ENCODE measurements around the gene ADAT1. TPM values are rescaled to one million over a fixed set of nuclear protein-coding genes. Genes with fewer than 3 reads are reported as not detected.

ADAT1 gene
- total and polyA plus RNA-seq, 2 donors (not counting 1 experiment from before 2014, with no cell fraction given): 28.4 to 71.2 TPM

DNA sequence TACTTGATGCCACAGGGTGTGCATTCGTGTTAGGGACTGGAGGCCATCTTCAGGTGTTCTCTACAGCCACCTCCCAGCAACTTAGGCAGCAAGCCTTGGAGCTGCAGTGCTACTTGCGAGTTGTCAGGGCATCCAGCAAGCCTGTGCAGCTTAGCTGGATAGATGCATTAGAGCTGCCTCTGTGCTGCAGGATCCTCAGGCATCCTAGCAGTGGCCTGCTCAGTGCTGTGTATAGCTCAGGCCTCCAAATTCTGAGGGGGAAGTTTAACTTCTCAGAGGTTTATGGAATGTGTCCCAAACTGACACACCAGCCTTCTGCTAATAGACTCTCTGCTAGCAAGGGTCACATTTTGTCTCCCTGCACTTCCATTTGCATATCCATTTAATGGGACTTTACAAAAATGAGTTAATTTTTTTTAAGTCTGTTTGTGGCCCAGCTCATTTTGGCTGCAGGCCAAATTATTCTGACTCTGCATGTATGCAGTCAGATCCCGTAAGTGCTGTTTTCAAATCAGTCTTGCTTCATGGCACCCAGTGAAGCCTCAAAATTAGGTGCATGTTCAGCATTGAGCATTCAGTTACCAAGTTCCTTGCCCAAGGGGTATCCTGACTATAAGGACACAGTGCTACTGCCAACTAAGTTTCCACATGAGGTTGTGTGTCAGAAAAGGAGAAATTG is 50.1 kb downstream of the ADAT1 start:
- Mint-ChIP-seq H3K27me3 (no peaks in the 10 kb centered on the region), H3K4me3 (peak overlapping the region; percentile 24), H3K9me3 (ENCODE audit: insufficient read depth) (no peaks in the 10 kb centered on the region), H3K27ac (peak overlapping the region; percentile 20), H3K4me1 (peaks cover 65% of the 10 kb centered on the region)
- H3K9me3 ChIP-seq (ENCODE audit: control extremely low read depth in 1 of 3, control insufficient read depth in 2 of 3, insufficient read depth in 1 of 3, low read length in 2 of 3): no peaks in the 10 kb centered on the region
- H3K27me3 ChIP-seq (replicated peaks in 1 of 4; ENCODE audit: control extremely low read depth in 1 of 4, control insufficient read depth in 3 of 4, insufficient read depth in 4 of 4, low read length in 3 of 4): no peaks in the 10 kb centered on the region
- H4K20me1 ChIP-seq (ENCODE audit: control insufficient read depth, insufficient read depth, low read length, poor library complexity, severe bottlenecking): peaks cover 25% of the 10 kb centered on the region
- no peak overlapping the region for H2AFZ ChIP-seq (ENCODE audit: insufficient read depth, low read depth, low read length, poor library complexity, severe bottlenecking)
- no peak for DNase-seq
- ChIA-PET POLR2A (no interaction called here), CTCF (interaction anchor here (0.6 to 1.1 kb wide), 2 partner anchors 22 to 104 kb away, joined by 3 to 5 read pairs; no protein-coding TSS in a partner anchor)
- peaks cover 55% of the 10 kb centered on the region for H3K79me2 ChIP-seq (ENCODE audit: control insufficient read depth, insufficient read depth, low read length)
- no peak for ATAC-seq (ENCODE audit: low read depth)
- peaks cover 18 to 88% of the 10 kb centered on the region in 2 experiments for H3K36me3 ChIP-seq (replicated peaks in 1 of 2; ENCODE audit: control extremely low read depth in 1 of 2, control insufficient read depth in 1 of 2, extremely low read depth in 1 of 2, insufficient read depth in 2 of 2, low read length in 1 of 2)
- no peak overlapping the region for H3K4me2 ChIP-seq (replicated peaks; ENCODE audit: low read depth, low read length, poor library complexity, severe bottlenecking)
- intact Hi-C loops (cut with micrococcal nuclease): no loop called here
- H3K27ac ChIP-seq (ENCODE audit: low read length in 2 of 2): peak overlapping the region in 1 of 2 donors; percentile 5
- H3K4me3 ChIP-seq (ENCODE audit: control extremely low read depth in 1 of 5, extremely low read depth in 1 of 5, insufficient read depth in 1 of 5, low read depth in 2 of 5, low read length in 4 of 5): no peak overlapping the region
- 86% methylated on average over 3 of the region's 3 CpGs for WGBS (ENCODE audit: insufficient coverage)
- TF ChIP-seq, protein P1, sequence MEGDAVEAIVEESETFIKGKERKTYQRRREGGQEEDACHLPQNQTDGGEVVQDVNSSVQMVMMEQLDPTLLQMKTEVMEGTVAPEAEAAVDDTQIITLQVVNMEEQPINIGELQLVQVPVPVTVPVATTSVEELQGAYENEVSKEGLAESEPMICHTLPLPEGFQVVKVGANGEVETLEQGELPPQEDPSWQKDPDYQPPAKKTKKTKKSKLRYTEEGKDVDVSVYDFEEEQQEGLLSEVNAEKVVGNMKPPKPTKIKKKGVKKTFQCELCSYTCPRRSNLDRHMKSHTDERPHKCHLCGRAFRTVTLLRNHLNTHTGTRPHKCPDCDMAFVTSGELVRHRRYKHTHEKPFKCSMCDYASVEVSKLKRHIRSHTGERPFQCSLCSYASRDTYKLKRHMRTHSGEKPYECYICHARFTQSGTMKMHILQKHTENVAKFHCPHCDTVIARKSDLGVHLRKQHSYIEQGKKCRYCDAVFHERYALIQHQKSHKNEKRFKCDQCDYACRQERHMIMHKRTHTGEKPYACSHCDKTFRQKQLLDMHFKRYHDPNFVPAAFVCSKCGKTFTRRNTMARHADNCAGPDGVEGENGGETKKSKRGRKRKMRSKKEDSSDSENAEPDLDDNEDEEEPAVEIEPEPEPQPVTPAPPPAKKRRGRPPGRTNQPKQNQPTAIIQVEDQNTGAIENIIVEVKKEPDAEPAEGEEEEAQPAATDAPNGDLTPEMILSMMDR (IDR thresholded peaks at IDR 0.05): no peak
- TF ChIP-seq EZH2 (IDR thresholded peaks at IDR 0.05; ENCODE audit: borderline replicate concordance, insufficient read depth, low read depth, low read length, poor library complexity, severe bottlenecking): no peak
- no peak overlapping the region for H3K9ac ChIP-seq (ENCODE audit: low read length)
- peaks cover 25 to 74% of the 10 kb centered on the region in 2 donors for H3K4me1 ChIP-seq (ENCODE audit: control insufficient read depth in 2 of 2, insufficient read depth in 2 of 2, low read length in 2 of 2)

DNA sequence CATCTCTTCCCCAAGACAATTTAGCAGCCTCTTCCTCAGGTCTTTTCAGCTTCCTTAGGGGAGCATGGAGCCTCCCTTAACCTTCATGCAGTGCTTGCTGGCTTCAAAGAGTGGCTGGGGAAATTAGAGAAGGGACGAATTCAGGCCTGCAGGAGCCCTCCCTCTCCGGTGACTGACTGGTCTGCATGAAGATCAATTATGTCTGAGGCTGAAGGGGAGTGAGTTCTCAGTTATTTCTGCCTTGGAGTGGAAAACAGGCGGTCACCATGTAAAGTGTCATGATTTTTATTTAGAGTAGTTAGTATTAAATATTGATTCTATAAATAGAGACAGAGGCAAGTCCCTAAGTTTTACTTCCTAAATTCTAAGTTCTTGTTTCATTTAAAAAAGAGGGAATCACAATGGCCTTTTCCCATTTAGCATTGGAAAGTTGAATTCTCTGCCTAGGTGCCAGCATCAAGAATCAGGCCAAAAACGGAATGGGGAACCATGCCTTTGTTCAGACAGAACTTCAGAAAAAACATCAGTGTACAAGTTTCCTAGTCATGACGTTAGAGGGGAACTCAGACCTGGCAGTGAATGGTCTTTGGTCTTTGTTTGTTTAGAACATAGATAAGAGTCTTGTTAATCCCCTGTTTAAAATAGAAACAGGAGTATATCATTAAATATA is 52.5 kb downstream of the ADAT1 start:
- peak overlapping the region; percentile 79 to 89 for H3K27ac ChIP-seq (ENCODE audit: low read length in 2 of 2)
- DNase-seq: peak; percentile 67

More for the DNA sequence above, 52.5 kb downstream of the ADAT1 start:
- Mint-ChIP-seq H3K27ac (peak overlapping the region; percentile 93), H3K27me3 (no peaks in the 10 kb centered on the region), H3K9me3 (ENCODE audit: insufficient read depth) (no peaks in the 10 kb centered on the region), H3K4me3 (peak overlapping the region; percentile 58), H3K4me1 (peaks cover 68% of the 10 kb centered on the region)
- Histone ChIP-seq H4K20me1 (ENCODE audit: control insufficient read depth, insufficient read depth, low read length, poor library complexity, severe bottlenecking) (peaks cover 27% of the 10 kb centered on the region), H3K36me3 (replicated peaks in 1 of 2; ENCODE audit: control extremely low read depth in 1 of 2, control insufficient read depth in 1 of 2, extremely low read depth in 1 of 2, insufficient read depth in 2 of 2, low read length in 1 of 2) (peaks cover 15 to 70% of the 10 kb centered on the region in 2 experiments), H3K9me3 (ENCODE audit: control extremely low read depth in 1 of 3, control insufficient read depth in 2 of 3, insufficient read depth in 1 of 3, low read length in 2 of 3) (no peaks in the 10 kb centered on the region), H2AFZ (ENCODE audit: insufficient read depth, low read depth, low read length, poor library complexity, severe bottlenecking) (no peak overlapping the region), H3K4me1 (ENCODE audit: control insufficient read depth in 2 of 2, insufficient read depth in 2 of 2, low read length in 2 of 2) (peaks cover 36 to 80% of the 10 kb centered on the region in 2 donors), H3K9ac (ENCODE audit: low read length) (no peak overlapping the region), H3K79me2 (ENCODE audit: control insufficient read depth, insufficient read depth, low read length) (peaks cover 73% of the 10 kb centered on the region), H3K27me3 (replicated peaks in 1 of 4; ENCODE audit: control extremely low read depth in 1 of 4, control insufficient read depth in 3 of 4, insufficient read depth in 4 of 4, low read length in 3 of 4) (no peaks in the 10 kb centered on the region), H3K4me2 (replicated peaks; ENCODE audit: low read depth, low read length, poor library complexity, severe bottlenecking) (peak overlapping the region; percentile 27), H3K4me3 (ENCODE audit: control extremely low read depth in 1 of 5, extremely low read depth in 1 of 5, insufficient read depth in 1 of 5, low read depth in 2 of 5, low read length in 4 of 5) (no peak overlapping the region)
- ChIA-PET POLR2A (no interaction called here), CTCF (interaction anchor here (0.7 kb wide), 1 partner anchor 9 kb away, joined by 3 read pairs; no protein-coding TSS in a partner anchor)
- no peak for TF ChIP-seq EZH2 (IDR thresholded peaks at IDR 0.05; ENCODE audit: borderline replicate concordance, insufficient read depth, low read depth, low read length, poor library complexity, severe bottlenecking)
- TF ChIP-seq, protein P1 (IDR thresholded peaks at IDR 0.05): no peak
- WGBS (ENCODE audit: insufficient coverage): 18% methylated on average over 1 of the region's 5 CpGs
- intact Hi-C loops (cut with micrococcal nuclease): loop anchor here (2.0 kb wide), 2 partner anchors 14 kb away; partner anchors contain the start of gene TMEM231
- peak; percentile 19 for ATAC-seq (ENCODE audit: low read depth)

All from B cell (primary cell).